HEK293 (cell line): Measurements from ENCODE around the gene SPATA33.

ENCODE experiments used
- CTCF ChIA-PET: fragments of 350-600 bp; formaldehyde crosslinking; extraction: SDS; loops from one replicate; lab custom pipeline; 2021; ENCODE audit warnings: antibody characterized with exemption; lab: Yijun Ruan, JAX
- POLR2A ChIA-PET: fragments of 300-600 bp; formaldehyde crosslinking; extraction: SDS; loops from one replicate; lab custom pipeline; 2020; ENCODE audit warnings: antibody characterized with exemption, inconsistent platforms; lab: Yijun Ruan, JAX
- H3K27ac ChIP-seq: fragments of 200-500 bp; sonication (Bioruptor generic); 2 replicates; pipeline ENCODE4 v1.5.1; 2014; ENCODE audit warnings: low read depth, low read length, control low read depth, inconsistent platforms; ENCODE audit errors: extremely low read depth
- H3K36me3 ChIP-seq, 2 experiments: fragments of 200-500 bp in 1 of 2; sonication (Bioruptor generic) in 1 of 2; 1 replicate in 1 of 2; 2 replicates in 1 of 2; pipeline ENCODE4 v1.5.1; 2014 to 2017; ENCODE audit warnings: inconsistent platforms in 2 of 2, low read length in 2 of 2; ENCODE audit not compliant: control insufficient read depth in 2 of 2, insufficient read depth in 1 of 2
- H3K4me1 ChIP-seq: fragments of 200-500 bp; sonication (Bioruptor generic); 2 replicates; pipeline ENCODE4 v1.5.1; 2014; ENCODE audit warnings: mild to moderate bottlenecking, low read length, inconsistent platforms; ENCODE audit not compliant: control insufficient read depth, insufficient read depth
- H3K4me3 ChIP-seq: 2 replicates; pipeline ENCODE4 v1.5.1; 2011; ENCODE audit warnings: low read depth, mild to moderate bottlenecking, control low read depth, low read length, moderate library complexity
- H3K9me3 ChIP-seq: fragments of 200-500 bp; sonication (Bioruptor generic); 2 replicates; pipeline ENCODE4 v1.5.1; 2014; ENCODE audit warnings: low read depth, low read length, inconsistent platforms; ENCODE audit not compliant: control insufficient read depth, insufficient read depth
- EGR2 ChIP-seq: fragments of 450-650 bp; formaldehyde crosslinking; IDR thresholded peaks from 2 replicates; pipeline ENCODE4 v1.5.1; 2016; ENCODE audit warnings: low read depth, missing biosample characterization, missing genetic modification characterization
- KLF1 ChIP-seq: fragments of 450-650 bp; formaldehyde crosslinking; IDR thresholded peaks from 2 replicates; pipeline ENCODE4 v1.5.1; 2016; ENCODE audit warnings: missing biosample characterization, missing genetic modification characterization
- KLF8 ChIP-seq: fragments of 450-650 bp; formaldehyde crosslinking; IDR thresholded peaks from 2 replicates; pipeline ENCODE4 v1.5.1; 2016; ENCODE audit warnings: missing biosample characterization, missing genetic modification characterization
- SP2 ChIP-seq: fragments of 450-650 bp; formaldehyde crosslinking; IDR thresholded peaks from 2 replicates; pipeline ENCODE4 v1.5.1; 2016; ENCODE audit warnings: missing biosample characterization, missing genetic modification characterization
- ZBTB44 ChIP-seq: fragments of 450-650 bp; IDR thresholded peaks from 2 replicates; pipeline ENCODE4 v1.5.1; 2018; ENCODE audit warnings: missing biosample characterization, mild to moderate bottlenecking, missing genetic modification characterization
- ZBTB48 ChIP-seq: fragments of 450-650 bp; formaldehyde crosslinking; IDR thresholded peaks from 2 replicates; pipeline ENCODE4 v1.5.1; 2016; ENCODE audit warnings: missing biosample characterization, missing genetic modification characterization
- ZBTB6 ChIP-seq: fragments of 450-650 bp; formaldehyde crosslinking; IDR thresholded peaks from 2 replicates; pipeline ENCODE4 v1.5.1; 2017; ENCODE audit warnings: missing biosample characterization, missing genetic modification characterization
- ZIC2 ChIP-seq: fragments of 450-650 bp; formaldehyde crosslinking; IDR thresholded peaks from 2 replicates; pipeline ENCODE4 v1.5.1; 2016; ENCODE audit warnings: missing biosample characterization, missing genetic modification characterization
- ZNF19 ChIP-seq: fragments of 450-650 bp; formaldehyde crosslinking; IDR thresholded peaks from 2 replicates; pipeline ENCODE4; 2016; ENCODE audit warnings: missing biosample characterization, missing genetic modification characterization, low read depth
- ZNF501 ChIP-seq: fragments of 450-650 bp; formaldehyde crosslinking; IDR thresholded peaks from 2 replicates; pipeline ENCODE4 v1.5.1; 2016; ENCODE audit warnings: missing biosample characterization, missing genetic modification characterization
- ZNF610 ChIP-seq: fragments of 450-650 bp; formaldehyde crosslinking; IDR thresholded peaks from 2 replicates; pipeline ENCODE4 v1.5.1; 2016; ENCODE audit warnings: missing biosample characterization, missing genetic modification characterization, borderline replicate concordance

The SPATA33 gene

GRCh38 chr16:89708481-89708931 is 50.9 kb downstream of the SPATA33 start:
- peak; percentile 95 for TF ChIP-seq KLF1 (tag by site-specific recombination)
- TF ChIP-seq ZNF610 (tag by site-specific recombination) = no peak
- no peak for TF ChIP-seq ZBTB6 (tag by site-specific recombination)
- peak; percentile 36; the same call in 1 of the 2 replicates for TF ChIP-seq KLF8 (tag by site-specific recombination)
- no peak for TF ChIP-seq ZNF501 (tag by site-specific recombination)
- TF ChIP-seq ZBTB44 (tag by site-specific recombination) = no peak
- H3K36me3 ChIP-seq = peaks cover 0 to 1% of the 10 kb centered on the region in 2 experiments; a peak in 2 of 3 replicates
- H3K4me3 ChIP-seq = no peak overlapping the region
- POLR2A ChIA-PET = interaction anchor here (0.6 to 1.2 kb wide), 3 partner anchors 9 to 83 kb away, joined by 3 to 4 read pairs (median 3); no protein-coding TSS in a partner anchor
- CTCF ChIA-PET = interaction anchor here (0.5 to 1.4 kb wide), 4 partner anchors 8 to 246 kb away, joined by 3 to 6 read pairs (median 4); no protein-coding TSS in a partner anchor
- no peaks in the 10 kb centered on the region for H3K9me3 ChIP-seq
- H3K27ac ChIP-seq = no peak overlapping the region
- H3K4me1 ChIP-seq = no peaks in the 10 kb centered on the region; the same call in 1 of the 2 replicates

GRCh38 chr16:89709166-89709565 is 51.5 kb downstream of the SPATA33 start:
- Histone ChIP-seq H3K4me3 (no peak overlapping the region), H3K4me1 (no peaks in the 10 kb centered on the region; the same call in 1 of the 2 replicates), H3K27ac (no peak overlapping the region), H3K9me3 (no peaks in the 10 kb centered on the region), H3K36me3 (peaks cover 0 to 5% of the 10 kb centered on the region in 2 experiments; a peak in 2 of 3 replicates)
- ChIA-PET POLR2A (interaction anchor here (0.6 to 1.9 kb wide), 3 partner anchors 9 to 84 kb away, joined by 3 to 5 read pairs (median 4); no protein-coding TSS in a partner anchor), CTCF (interaction anchor here (0.6 to 1.4 kb wide), 4 partner anchors 8 to 246 kb away, joined by 3 to 6 read pairs (median 4); no protein-coding TSS in a partner anchor)
- no peak for TF ChIP-seq ZNF19 (tag by site-specific recombination)
- TF ChIP-seq ZIC2 = peak; percentile 21; the same call in 1 of the 2 replicates

GRCh38 chr16:89709716-89710432 is 52.2 kb downstream of the SPATA33 start:
- no peak overlapping the region for H3K4me3 ChIP-seq
- TF ChIP-seq SP2 (tag by site-specific recombination) (0 out of 2 replicates have a peak, but pooled peaks have one; percentile 5), ZBTB48 (no peak), EGR2 (tag by site-specific recombination) (peak; percentile 22; the same call in 1 of the 2 replicates)
- ChIA-PET POLR2A (interaction anchor here (0.5 to 1.9 kb wide), 3 partner anchors 9 to 96 kb away, joined by 3 to 5 read pairs (median 4); no protein-coding TSS in a partner anchor), CTCF (interaction anchor here (0.7 to 1.4 kb wide), 2 partner anchors 9 to 82 kb away, joined by 3 to 5 read pairs; no protein-coding TSS in a partner anchor)
- no peaks in the 10 kb centered on the region; the same call in 1 of the 2 replicates for H3K4me1 ChIP-seq
- peaks cover 0 to 12% of the 10 kb centered on the region in 2 experiments; a peak in 2 of 3 replicates for H3K36me3 ChIP-seq
- no peak overlapping the region for H3K27ac ChIP-seq
- no peaks in the 10 kb centered on the region for H3K9me3 ChIP-seq
